GM18520 (cell line): Measurements from ENCODE around the gene BCL7C.
"Not testable (repeated sequence)": the region's sequence is repeated elsewhere in the genome, so short reads cannot be mapped to it uniquely, and the experiment has no call there.

ENCODE experiments used
- ATAC-seq: cut with Tn5 transposase; IDR thresholded peaks from one replicate; pipeline ENCODE4 v1.9.1; 2021; ENCODE audit not compliant: unreplicated experiment

BCL7C gene

DNA sequence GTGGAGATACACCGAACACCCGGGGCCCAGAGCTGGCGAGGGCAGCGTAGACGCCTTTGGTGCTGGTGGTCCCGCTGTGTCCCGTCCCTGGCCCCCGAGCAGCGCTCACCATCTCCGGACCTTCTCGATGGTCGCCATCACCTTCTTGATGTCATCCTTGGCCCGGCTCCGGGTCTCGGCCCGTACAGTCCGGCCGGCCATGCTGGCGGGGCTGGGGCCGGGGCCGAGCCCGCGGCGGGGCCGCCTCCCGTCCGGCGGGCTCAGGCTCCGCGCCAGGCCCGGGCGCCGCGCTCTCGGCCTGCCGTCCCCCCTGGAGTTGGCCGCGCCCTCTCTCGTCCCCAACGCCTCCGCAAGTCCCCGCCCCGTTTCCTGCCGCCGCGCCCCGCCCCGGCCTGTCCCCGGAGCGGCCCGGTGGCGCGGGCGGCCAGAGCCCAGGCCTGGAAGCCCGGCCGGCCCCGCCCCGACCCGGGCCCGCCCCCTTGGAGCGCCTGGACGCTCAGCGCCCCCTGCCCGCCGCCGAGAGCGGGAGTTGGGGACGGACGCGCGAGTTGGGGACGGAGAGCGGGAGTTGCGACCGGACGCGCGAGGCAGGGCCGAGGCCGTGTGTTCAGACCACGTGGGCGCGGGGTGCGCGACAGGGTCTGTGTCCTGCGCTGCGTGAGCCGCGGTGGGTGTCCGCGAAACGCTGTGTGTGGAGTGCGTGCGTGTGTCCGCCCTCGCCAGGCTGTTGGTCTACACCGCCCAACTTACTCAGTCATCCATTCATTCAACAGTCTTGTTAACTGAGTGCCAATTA, at the start of gene BCL7C:
Gene BCL7C (minus strand): TSS at position 334 of the 796 bp plus-strand sequence. CDS start 133 bp downstream, at position 201.
- ATAC-seq, result peak; percentile 87

DNA sequence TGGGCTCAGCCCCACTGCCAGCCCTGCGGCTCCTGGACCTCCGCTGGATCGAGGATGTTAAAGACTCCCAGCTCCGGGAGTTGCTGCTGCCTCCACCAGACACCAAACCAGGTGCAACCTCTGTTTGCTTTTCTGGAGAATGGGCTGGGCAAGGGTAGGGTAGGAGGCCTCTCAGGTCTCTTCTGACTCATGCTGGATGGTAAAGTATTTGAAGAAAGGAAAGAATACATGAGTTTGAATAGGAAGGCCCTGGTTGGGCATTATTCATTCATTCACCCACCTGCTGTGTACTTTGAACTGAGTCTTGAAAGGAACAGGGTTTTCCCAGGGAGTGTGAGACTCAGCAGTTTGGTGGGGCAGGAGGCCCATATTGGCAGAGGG, 48.5 kb upstream of the BCL7C start:
- ATAC-seq, result no peak

DNA sequence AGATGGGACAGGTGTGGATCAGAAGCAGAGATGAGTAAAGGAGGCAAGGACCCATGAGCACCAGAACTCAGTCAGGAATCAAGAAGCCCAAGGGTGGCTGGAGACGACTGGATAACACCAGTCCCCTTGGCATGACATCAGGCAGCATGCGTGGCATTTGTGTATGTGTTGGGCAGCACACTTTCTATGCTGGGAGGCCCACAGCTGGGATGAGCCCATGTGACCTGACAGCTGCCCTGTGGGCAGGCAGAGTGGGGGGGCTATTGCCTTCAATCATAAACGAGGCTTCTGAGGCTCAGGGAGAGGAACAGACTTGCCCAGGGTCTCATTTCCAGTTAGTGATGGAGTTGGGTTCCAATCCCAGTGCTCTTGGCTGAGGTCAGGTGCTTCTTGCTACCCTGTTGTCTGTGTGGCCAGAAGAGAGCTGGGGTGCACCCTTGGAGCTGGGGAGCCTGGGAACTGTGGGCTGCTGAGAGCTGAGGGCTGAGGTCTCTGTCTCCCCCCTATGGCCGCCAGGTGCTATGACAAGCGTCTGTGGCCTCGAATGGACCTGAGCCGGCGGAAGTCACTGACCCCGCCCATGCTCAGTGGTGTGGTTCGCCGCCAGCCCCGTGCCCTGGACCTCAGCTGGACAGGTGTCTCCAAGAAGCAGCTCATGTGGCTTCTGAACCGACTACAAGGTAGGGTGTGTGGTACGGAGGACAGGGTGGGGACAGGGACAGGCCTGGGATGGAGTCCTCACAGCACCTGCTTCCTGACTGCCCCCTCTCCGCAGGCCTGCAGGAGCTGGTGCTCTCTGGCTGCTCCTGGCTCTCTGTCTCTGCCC, 47.9 kb upstream of the BCL7C start:
- ATAC-seq, result peak; percentile 86

DNA sequence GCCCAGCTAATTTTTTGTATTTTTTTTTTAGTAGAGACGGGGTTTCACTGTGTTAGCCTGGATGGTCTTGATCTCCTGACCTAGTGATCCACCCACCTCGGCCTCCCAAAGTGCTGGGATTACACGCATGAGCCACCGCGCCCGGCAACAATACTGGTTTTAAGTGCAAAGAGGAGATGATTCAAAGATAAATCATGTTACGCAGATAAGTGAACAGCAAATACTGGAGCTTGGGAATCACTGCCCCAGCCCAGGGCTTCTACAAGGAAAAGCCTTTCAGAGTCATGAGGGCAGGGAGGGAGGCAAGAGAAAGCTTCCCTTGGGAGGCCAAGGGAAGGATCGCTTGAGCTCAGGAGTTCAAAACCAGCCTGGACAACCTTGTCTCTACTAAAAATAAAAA, 45.7 kb upstream of the BCL7C start:
- not testable (repeated sequence) for ATAC-seq

DNA sequence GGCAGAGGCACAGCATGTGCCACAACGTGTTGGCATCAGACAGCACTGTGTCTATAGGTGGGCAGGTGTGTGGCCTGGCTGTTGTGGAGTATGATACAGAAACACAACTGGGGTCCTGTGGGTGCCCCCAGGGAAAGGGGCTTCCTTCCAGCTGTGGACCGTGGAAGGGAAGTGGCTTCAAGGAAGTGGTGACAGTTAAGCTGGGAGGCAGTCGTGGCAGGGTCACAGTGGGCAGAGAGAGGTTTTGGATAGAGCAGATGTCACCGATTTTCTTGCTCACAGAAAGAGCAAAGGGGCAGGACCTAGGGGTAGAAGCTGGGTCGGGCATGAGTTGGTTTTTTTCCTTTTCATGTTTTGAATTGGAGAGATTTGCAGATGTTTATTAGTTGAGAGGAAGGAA, 43.8 kb upstream of the BCL7C start:
- no peak for ATAC-seq

DNA sequence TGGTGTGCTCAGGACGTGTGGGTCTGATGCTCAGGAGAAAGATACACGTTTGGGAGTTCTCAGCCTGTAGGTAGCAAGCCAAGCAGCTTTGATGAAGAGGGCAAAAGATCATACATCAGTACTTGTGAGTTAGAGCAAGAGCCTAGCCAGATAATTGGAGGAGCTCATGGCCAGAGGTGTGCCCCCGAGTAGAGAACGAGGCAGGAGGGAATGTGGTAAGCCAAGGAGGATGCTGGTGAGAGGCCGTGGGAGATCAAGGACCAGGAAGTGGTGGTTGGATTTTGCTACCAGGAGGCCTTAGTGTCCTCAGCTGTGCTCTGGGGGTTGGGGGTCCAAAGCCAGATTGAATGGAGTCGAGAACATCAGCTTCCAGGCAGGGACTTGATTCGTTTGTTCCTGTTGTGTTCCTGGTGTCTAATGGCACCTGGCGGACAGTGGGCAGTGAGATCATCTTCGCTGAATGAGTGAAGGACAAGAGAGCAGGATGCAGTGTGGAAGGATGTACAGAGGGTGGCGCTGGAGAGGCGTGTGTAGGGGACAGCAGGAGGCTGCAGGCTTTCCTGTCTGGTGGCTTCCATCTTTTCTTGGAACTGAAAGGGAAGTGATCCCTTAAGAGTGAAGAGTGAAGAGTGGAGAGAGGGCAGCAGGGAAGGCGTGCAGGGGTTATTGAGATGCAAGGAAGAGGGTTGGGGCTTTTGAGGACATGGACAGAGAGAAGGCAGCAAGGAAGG, 41.1 kb upstream of the BCL7C start:
- no peak for ATAC-seq

DNA sequence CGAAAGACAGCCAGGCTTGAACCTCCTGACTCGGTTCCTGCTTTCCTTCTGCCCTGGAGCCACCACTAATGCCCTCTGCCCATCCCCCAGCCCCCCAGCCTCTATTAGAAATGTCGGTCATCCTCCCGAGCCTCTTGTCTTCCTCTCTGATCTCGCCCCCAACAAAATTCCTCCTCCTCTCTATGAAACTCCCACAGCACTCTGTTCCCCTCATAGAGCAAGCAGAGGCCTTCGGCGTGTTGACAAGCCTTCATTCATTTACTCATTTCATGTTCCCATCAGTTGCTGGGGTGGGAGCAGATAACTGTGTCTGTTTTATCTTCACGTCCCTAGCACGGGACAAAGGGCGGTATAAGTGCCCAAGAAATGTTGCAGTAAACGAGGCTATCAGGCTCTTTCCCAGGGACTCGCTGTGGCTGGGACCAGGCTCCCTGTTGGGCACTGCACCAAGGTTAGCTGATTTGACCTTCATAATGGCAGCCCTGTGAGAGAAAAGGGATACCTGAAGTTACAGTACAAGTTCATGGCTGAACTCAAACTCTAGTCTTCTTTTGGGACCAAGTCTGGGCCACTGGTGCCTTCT, 37.3 kb upstream of the BCL7C start:
- ATAC-seq, result no peak

DNA sequence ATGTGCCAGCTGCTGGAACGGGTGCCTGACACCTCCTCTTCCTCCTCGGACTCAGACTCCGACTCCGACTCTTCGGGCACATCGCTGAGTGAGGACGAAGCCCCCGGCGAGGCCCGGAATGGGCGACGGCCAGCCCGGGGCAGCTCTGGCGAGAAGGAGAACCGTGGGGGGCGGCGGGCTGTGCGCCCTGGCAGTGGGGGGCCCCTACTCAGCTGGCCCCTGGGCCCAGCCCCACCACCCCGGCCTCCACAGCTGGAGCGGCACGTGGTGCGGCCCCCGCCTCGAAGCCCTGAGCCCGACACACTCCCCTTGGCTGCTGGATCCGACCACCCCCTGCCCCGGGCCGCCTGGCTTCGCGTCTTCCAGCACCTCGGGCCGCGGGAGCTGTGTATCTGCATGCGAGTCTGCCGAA, 36.3 kb upstream of the BCL7C start:
- no peak for ATAC-seq

DNA sequence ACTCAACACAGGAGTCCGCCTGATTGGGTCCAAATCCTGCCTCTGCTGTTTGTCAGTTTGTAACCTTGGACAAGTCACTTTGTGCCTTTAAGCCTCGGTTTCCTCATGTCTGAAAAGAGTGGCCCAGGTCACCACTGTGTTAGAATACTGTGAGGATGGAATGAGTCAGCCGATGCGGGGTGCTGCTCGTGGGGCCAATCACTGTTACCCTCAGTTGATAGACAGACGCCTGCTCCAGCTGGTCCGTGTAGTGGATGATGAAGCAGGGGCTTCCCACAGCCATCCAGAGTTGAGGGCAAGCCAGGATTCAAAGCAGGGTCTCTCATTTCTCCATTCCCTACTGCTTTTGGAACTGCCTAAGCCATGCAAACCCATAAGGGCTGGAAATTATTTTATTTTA, 35.3 kb upstream of the BCL7C start:
- no peak for ATAC-seq

DNA sequence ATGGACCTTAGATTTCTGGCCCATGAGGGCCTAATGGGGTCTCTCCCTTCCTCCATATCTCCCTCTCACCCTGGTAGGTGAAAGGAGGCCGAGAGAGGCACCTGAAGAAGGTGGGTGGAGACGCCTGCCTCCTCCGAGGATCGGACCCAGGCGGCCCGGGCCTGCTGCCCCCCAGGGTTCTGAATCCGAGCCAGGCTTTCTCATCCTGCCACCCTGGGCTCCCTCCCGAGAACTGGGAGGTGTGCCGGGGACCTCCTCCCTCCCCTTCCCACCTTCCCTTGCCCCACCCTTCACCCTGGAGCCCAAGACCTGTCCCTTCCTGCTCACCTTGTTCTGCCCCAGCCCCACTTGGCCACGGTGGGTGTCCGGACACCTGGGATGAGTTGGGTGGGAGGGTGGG, 34.5 kb upstream of the BCL7C start:
- no peak for ATAC-seq

DNA sequence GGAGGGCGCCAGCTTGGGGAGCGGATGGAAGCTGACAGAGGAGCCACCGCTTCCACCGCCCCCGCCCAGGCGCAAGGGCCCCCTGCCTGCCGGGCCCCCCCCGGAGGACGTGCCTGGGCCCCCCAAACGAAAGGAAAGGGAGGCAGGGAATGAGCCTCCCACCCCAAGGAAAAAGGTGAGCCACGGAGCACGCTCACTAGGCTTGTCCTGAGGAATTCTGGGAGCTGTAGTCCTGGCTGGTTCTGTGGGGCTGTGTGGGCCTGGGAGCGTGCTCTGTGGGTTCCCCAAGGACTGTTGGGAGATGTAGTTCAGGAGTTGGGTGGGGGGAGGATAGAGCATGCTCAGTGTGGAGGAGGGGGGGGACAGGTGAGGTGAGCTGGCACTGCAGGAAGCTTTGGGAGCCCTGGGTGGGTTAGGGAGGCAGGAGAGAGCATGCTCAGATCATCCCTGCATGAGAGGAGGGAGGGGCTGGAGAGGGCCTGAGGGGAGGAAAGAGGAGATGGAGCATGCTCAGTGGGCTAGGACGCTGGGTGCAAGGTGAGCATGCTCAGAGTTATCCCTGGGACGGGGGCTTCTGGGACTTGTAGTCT, 34.0 kb upstream of the BCL7C start:
- no peak for ATAC-seq

DNA sequence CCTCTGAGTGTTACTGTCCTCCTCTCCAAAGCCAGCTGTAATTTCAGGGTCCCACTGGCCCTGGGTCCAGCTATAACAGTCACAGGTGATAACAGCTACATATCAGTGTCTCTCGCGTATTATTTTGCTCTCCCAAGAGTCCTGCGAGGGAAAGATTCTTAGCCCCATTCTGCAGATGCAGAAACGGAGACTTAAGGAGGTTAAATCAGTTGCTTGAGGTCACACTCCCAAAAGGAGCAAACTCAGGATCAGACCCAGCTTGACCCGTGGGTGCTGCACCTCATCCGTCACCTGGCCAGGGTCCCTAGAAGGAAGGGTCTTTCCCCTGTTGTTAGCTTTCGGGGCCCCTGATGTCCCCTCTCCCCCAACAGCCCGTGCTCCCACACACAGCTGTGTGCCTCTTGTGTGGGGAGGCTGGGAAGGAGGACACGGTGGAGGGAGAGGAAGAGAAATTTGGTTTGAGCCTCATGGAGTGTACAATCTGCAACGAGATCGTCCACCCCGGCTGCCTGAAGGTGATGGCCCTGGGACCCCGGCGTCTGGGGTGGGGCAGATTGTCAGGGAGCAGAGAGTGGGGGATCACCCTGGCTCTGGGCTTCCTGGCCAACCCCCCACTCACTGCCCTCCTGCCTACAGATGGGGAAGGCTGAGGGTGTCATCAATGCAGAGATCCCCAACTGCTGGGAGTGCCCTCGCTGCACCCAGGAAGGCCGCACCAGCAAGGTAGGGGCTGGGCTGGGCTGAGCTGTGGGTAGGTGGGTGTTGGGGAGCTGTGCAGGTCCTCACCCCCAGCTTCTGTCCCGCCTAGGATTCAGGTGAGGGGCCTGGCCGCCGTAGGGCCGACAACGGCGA, 33.3 kb upstream of the BCL7C start:
- ATAC-seq, result no peak

DNA sequence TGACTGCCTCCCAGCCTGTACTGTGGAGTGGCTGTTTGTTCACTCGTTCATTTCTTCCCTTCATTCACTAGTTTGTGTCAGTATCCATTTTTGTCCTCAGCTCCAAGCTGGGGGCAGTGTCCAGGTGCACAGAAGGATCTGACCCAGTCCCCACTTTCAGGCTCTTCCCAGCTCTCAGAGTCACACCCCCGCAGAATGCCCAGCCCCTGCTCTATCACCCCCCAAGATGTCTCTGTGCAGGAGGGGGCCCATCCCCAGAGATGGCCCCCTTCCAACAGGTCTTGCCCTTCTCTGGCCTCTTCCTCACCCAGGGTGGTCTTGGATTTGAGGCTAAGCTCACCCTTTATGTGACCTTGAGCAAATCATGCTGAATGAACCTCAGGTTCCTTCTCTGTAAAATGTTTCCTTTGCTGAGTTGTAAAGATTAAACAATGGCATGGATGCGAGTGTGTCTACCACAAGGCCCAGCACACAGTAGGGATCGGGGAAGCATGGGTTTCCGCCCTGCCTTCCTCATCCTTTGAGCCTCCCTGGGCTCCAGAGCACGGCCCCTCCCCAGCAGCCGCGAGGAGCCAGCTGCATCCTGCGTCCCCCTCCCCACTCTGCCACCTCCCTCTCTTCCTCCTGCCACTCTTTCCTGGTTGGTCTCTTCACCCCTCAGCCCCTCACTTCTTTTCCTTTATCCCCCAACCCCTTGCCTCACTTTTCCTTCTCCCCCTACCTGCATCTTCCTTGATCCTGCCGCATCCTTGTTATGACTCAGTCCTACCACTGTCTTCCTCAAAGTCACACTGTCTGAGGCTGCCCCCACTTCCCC, 32.3 kb upstream of the BCL7C start:
- ATAC-seq, result no peak

DNA sequence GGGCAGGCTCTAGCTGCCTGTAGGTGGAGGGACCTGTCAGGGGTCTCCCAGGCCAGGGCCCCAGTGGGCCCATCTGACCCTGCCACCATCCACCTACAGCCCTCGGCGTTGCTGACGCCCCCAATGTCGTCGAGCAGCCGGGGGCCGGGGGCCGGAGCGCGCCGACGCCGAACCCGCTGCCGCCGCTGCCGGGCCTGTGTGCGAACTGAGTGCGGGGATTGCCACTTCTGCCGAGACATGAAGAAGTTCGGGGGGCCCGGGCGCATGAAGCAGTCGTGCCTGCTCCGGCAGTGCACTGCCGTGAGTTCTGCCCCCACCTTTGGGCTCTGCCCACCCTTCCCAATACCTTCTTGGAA, 31.7 kb upstream of the BCL7C start:
- ATAC-seq, result no peak

DNA sequence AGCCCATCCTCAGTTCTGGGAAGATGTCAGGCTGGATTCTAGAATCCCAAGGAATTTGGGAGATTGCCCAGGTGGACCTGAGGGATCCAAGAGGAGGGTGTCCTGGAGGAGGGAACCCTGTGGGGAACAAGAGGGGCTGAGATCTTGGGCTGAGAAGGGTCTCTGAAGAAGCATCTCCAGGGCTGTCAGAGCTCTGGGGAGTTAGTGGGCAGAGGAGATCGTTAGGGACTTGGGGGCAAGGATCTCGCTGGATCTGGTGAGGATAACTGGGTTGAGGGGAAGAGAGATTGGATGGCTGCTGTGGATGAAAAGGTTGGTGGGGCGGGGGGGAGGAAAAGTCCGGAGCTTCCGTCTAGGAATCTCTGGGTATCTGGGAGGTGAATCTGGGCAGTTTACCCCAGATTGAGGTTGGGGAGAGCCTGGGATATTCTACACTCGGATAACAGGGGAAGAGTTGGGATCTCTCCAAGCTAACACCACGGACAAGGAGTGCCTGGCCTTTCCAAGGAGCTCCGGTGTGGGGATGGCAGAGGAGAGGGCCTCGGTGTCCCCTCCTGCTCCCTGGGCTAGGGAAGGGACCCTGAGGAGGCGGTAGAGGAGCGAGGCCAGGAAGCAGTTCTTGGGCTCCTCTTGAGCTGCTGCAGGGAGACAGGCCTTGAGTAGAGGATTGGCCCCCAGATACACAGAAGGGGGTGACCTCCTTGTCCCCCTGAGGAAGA, 31.2 kb upstream of the BCL7C start:
- no peak for ATAC-seq

DNA sequence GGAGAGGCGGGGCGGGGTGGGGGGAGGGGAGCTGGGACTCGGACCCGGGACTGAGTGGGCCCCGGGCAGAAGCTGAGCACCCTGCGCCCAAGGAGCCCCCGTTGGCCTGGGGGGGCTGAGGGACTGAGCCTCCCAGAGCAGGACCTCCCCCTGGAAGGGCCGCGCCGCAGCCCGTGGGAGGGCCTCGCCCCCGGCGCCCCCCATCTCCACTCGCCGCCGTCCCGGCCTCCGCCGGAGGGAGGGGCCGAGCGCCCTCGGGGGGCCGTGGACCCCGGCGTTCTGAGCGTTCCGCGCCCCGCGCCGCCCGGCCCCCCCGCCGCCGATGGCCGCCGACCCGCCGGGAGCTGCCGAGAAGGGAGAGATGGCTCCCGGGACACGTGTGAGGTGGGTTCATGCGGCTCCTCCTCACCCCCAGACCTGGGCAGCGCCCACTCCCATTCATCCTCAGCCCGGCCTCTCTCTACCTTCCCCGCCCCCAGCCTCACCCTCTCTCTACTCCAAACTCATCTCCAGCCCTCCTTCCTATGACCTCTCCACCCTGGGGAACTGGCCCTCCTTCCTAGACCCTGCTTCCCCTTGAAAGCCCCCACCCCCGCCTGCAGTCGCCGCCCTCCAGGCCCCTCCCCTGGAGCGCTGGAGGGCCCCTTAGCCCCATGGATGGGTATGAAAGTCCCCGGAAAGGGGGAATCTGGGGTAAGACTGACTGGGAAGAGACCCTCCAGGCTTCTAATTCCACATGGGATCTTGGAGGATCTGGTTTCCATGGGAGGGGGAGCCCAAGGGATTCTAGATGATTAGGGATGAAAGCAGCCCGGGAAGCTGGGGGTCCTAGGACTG, 30.4 kb upstream of the BCL7C start:
- ATAC-seq, result no peak

DNA sequence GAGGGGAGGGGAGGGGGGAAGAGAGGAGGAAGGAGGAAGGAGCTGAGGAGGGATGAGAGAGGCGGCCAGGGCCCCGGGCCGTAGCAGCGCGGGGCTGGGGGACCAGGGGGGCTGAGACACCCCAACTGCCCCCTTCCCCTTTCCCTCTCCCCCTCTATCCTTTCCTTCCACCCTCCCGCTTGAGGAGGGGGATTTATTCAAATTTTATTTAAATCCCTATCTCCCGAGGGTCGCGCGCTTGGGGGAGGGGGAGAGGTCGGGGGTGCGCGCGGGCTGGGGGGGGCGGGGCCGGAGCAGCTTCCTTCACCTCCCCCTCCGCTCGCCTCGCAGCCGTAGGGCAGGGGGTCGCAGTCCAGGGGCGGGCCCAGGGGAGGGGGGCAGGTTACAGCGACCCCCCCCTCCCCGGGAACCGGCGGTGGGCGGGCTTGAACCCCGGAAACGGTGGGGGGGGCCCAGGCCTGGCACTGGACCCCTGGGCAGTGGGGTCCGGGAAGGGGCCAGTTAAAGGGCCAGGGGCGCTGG, 29.7 kb upstream of the BCL7C start, which contains the start of gene FBXL19:
Gene FBXL19 (plus strand): TSS at position 19 of the 522 bp plus-strand sequence. CDS start 2,183 bp downstream, outside the sequence.
- no peak for ATAC-seq
